Fibroblast of skin of scalp (primary cell): ENCODE data around the gene GPRIN1. TPM values are rescaled to one million over a fixed set of nuclear protein-coding genes. Genes with fewer than 3 reads are reported as not detected.

ENCODE experiments used
- DNase-seq: peaks from one replicate; pipeline ENCODE4 v3.0.0-alpha.2; 2013
- polyA plus RNA-seq, 2 experiments: library from polyadenylated mRNA; unstranded; fragments of 120-200 nt; gene quantifications; one replicate each; pipeline ENCODE4 v1.2.1, GENCODE V29; 2013; ENCODE audit not compliant: insufficient read length in 2 of 2

The GPRIN1 gene
- 3.2 TPM for polyA plus RNA-seq (2013, experiment 1 of 2; ENCODE audit: insufficient read length)
- 3.3 TPM for polyA plus RNA-seq (2013, experiment 2 of 2; ENCODE audit: insufficient read length)

- peak; percentile 64 for DNase-seq
These were observed at the start of gene GPRIN1 for GRCh38 chr5:176609724-176610434. Gene GPRIN1, minus strand, starts transcription at chr5:176610156. Its CDS starts 10,322 bp downstream, at chr5:176599834.

- DNase-seq, result no peak
These were observed 49.5 kb upstream of the GPRIN1 start for GRCh38 chr5:176659512-176659839.

GRCh38 chr5:176658817-176659511, 49.0 kb upstream of the GPRIN1 start:
- DNase-seq, result peak; percentile 49

- peak; percentile 68 for DNase-seq
These were observed 48.1 kb upstream of the GPRIN1 start for GRCh38 chr5:176658007-176658599.

GRCh38 chr5:176656467-176656990, 46.6 kb upstream of the GPRIN1 start:
- DNase-seq, result no peak

GRCh38 chr5:176654856-176655255, 44.9 kb upstream of the GPRIN1 start:
- no peak for DNase-seq

- DNase-seq, result no peak
These were observed 43.7 kb upstream of the GPRIN1 start for GRCh38 chr5:176653401-176654385.

GRCh38 chr5:176652136-176652535, 42.2 kb upstream of the GPRIN1 start:
- DNase-seq, result peak; percentile 18

GRCh38 chr5:176651472-176651980, 41.6 kb upstream of the GPRIN1 start:
- no peak for DNase-seq

GRCh38 chr5:176650354-176650884, 40.5 kb upstream of the GPRIN1 start:
- DNase-seq, result no peak

- no peak for DNase-seq
These were observed 38.7 kb upstream of the GPRIN1 start for GRCh38 chr5:176648474-176649194.

- peak; percentile 25 for DNase-seq
These were observed 38.0 kb upstream of the GPRIN1 start for GRCh38 chr5:176647843-176648473.

GRCh38 chr5:176647030-176647842, 37.3 kb upstream of the GPRIN1 start, which contains the start of gene TSPAN17:
Gene TSPAN17, plus strand, starts transcription at chr5:176647484. Its CDS starts 132 bp downstream, at chr5:176647616.
- DNase-seq, result peak; percentile 99

- no peak for DNase-seq
These were observed 36.7 kb upstream of the GPRIN1 start for GRCh38 chr5:176646707-176647029.

- no peak for DNase-seq
These were observed 36.2 kb upstream of the GPRIN1 start for GRCh38 chr5:176646049-176646706.

GRCh38 chr5:176644878-176645670, 35.1 kb upstream of the GPRIN1 start:
- no peak for DNase-seq

- no peak for DNase-seq
These were observed 34.3 kb upstream of the GPRIN1 start for GRCh38 chr5:176644294-176644693.
